Mesenchymal stem cell (in vitro differentiated cells and primary cell): ENCODE data around the gene HOPX.
"Not testable (repeated sequence)": the region's sequence is repeated elsewhere in the genome, so short reads cannot be mapped to it uniquely, and the experiment has no call there.

Source experiments
- DNase-seq: peaks from one replicate; pipeline ENCODE4 v3.0.0-alpha.2; 2013
- H2AFZ ChIP-seq: one replicate; pipeline ENCODE4 v1.6.1; 2013; ENCODE audit warnings: low read depth, mild to moderate bottlenecking, control low read depth, inconsistent platforms, low read length, moderate library complexity
- H2AK5ac ChIP-seq: 2 replicates; pipeline ENCODE4 v1.6.1; 2013; ENCODE audit warnings: low read length, moderate library complexity, mild to moderate bottlenecking, inconsistent platforms; ENCODE audit not compliant: severe bottlenecking
- H2BK120ac ChIP-seq: one replicate; pipeline ENCODE4 v1.6.1; 2013; ENCODE audit warnings: low read depth, mild to moderate bottlenecking, inconsistent platforms, low read length, moderate library complexity
- H2BK12ac ChIP-seq, 2 experiments: one replicate each; pipeline ENCODE4 v1.6.1; 2013; ENCODE audit warnings: inconsistent platforms in 2 of 2, low read length in 2 of 2, mild to moderate bottlenecking in 2 of 2, moderate library complexity in 2 of 2, control low read depth in 1 of 2
- H2BK15ac ChIP-seq: one replicate; pipeline ENCODE4 v1.6.1; 2013; ENCODE audit warnings: mild to moderate bottlenecking, low read depth, inconsistent platforms; ENCODE audit not compliant: poor library complexity, severe bottlenecking
- H2BK5ac ChIP-seq: 2 replicates; pipeline ENCODE4 v1.6.1; 2013; ENCODE audit warnings: low read depth, mild to moderate bottlenecking, low read length, control low read depth, inconsistent platforms; ENCODE audit not compliant: poor library complexity, severe bottlenecking
- H3K14ac ChIP-seq, 2 experiments: one replicate each; pipeline ENCODE4 v1.6.1; 2013; ENCODE audit warnings: inconsistent platforms in 2 of 2, low read length in 2 of 2, control low read depth in 1 of 2, mild to moderate bottlenecking in 1 of 2, moderate library complexity in 1 of 2
- H3K18ac ChIP-seq, 2 experiments: one replicate each; pipeline ENCODE4 v1.6.1; 2013; ENCODE audit warnings: inconsistent platforms in 2 of 2, low read length in 2 of 2, control low read depth in 1 of 2, low read depth in 1 of 2, mild to moderate bottlenecking in 1 of 2
- H3K23ac ChIP-seq, 2 experiments: one replicate each; pipeline ENCODE4 v1.6.1; 2013; ENCODE audit warnings: inconsistent platforms in 2 of 2, low read length in 2 of 2, mild to moderate bottlenecking in 2 of 2, moderate library complexity in 2 of 2, control low read depth in 1 of 2
- H3K27ac ChIP-seq: 2 replicates; pipeline ENCODE4 v1.5.1; 2013; ENCODE audit warnings: mild to moderate bottlenecking, moderate library complexity, low read length, control low read depth, inconsistent platforms; ENCODE audit not compliant: poor library complexity, severe bottlenecking
- H3K27me3 ChIP-seq, 2 experiments: 2 replicates each; pipeline versions ENCODE4 v1.6.1 to v1.7.0; 2013; ENCODE audit warnings: low read length in 2 of 2, mild to moderate bottlenecking in 2 of 2, moderate library complexity in 2 of 2, control low read depth in 1 of 2, inconsistent platforms in 1 of 2; ENCODE audit not compliant: control insufficient read depth in 1 of 2, insufficient read depth in 1 of 2
- H3K36me3 ChIP-seq, 2 experiments: 2 replicates each; pipeline versions ENCODE4 v1.6.1 to v1.7.0; 2013; ENCODE audit warnings: low read length in 2 of 2, control low read depth in 1 of 2, inconsistent platforms in 1 of 2, low read depth in 1 of 2, mild to moderate bottlenecking in 1 of 2; ENCODE audit not compliant: insufficient read depth in 2 of 2, control insufficient read depth in 1 of 2
- H3K4ac ChIP-seq, 2 experiments: one replicate each; pipeline ENCODE4 v1.6.1; 2013; ENCODE audit warnings: inconsistent platforms in 2 of 2, low read length in 2 of 2, mild to moderate bottlenecking in 2 of 2, moderate library complexity in 2 of 2, control low read depth in 1 of 2, low read depth in 1 of 2
- H3K4me1 ChIP-seq: 2 replicates; pipeline ENCODE4 v1.6.1; 2013; ENCODE audit warnings: low read depth, low read length, control low read depth; ENCODE audit not compliant: control insufficient read depth, insufficient read depth
- H3K4me2 ChIP-seq: 2 replicates; pipeline ENCODE4 v1.6.1; 2013; ENCODE audit warnings: low read length, mild to moderate bottlenecking, inconsistent platforms; ENCODE audit not compliant: poor library complexity, severe bottlenecking
- H3K4me3 ChIP-seq, 2 experiments: 2 replicates each; pipeline versions ENCODE4 v1.5.1 to v1.7.0; 2013; ENCODE audit warnings: low read length in 2 of 2, mild to moderate bottlenecking in 2 of 2, control low read depth in 1 of 2, low read depth in 1 of 2; ENCODE audit not compliant: insufficient read depth in 1 of 2
- H3K79me1 ChIP-seq: replicated peaks from 2 replicates; pipeline ENCODE4 v1.6.1; 2013; ENCODE audit warnings: mild to moderate bottlenecking, control low read depth, low read length, inconsistent platforms; ENCODE audit not compliant: poor library complexity, severe bottlenecking
- H3K9ac ChIP-seq: 2 replicates; pipeline ENCODE4 v1.7.0; 2013; ENCODE audit warnings: mild to moderate bottlenecking, low read length, moderate library complexity
- H3K9me3 ChIP-seq: 2 replicates; pipeline ENCODE4 v1.7.0; 2013; ENCODE audit warnings: mild to moderate bottlenecking, low read length; ENCODE audit not compliant: control insufficient read depth
- H4K8ac ChIP-seq: one replicate; pipeline ENCODE4 v1.6.1; 2013; ENCODE audit warnings: inconsistent platforms, mild to moderate bottlenecking, low read length, moderate library complexity
- H4K91ac ChIP-seq: one replicate; pipeline ENCODE4 v1.6.1; 2013; ENCODE audit warnings: mild to moderate bottlenecking, low read length, inconsistent platforms
- WGBS: methylation state at CpG from one replicate; pipeline ENCODE4 v1.1.7; 2013; ENCODE audit warnings: mixed read lengths; 5-methylcytosine and 5-hydroxymethylcytosine counted together

The HOPX gene

GRCh38 chr4:56696056-56696455 is 15.0 kb upstream of the HOPX start:
- Histone ChIP-seq H4K91ac (no peak overlapping the region), H4K8ac (no peak overlapping the region), H3K79me1 (no peaks in the 10 kb centered on the region), H2BK15ac (no peak overlapping the region), H2AFZ (no peak overlapping the region), H2BK120ac (no peak overlapping the region), H3K9me3 (no peaks in the 10 kb centered on the region), H3K23ac (no peak overlapping the region), H3K4me2 (no peak overlapping the region), H3K4me3 (no peak overlapping the region), H3K27ac (no peak overlapping the region), H3K18ac (no peak overlapping the region), H2AK5ac (no peak overlapping the region), H3K36me3 (no peaks in the 10 kb centered on the region), H3K4ac (no peak overlapping the region), H2BK12ac (no peak overlapping the region), H2BK5ac (no peak overlapping the region), H3K4me1 (no peaks in the 10 kb centered on the region), H3K27me3 (peaks cover 0 to 45% of the 10 kb centered on the region in 2 experiments), H3K9ac (no peak overlapping the region), H3K14ac (no peak overlapping the region)
- WGBS, result 92% methylated on average over 5 of the region's 5 CpGs
- no peak for DNase-seq

- H3K9me3 ChIP-seq, H3K4me2 ChIP-seq, H3K14ac ChIP-seq, H3K79me1 ChIP-seq, H3K9ac ChIP-seq, H3K4me3 ChIP-seq, H4K8ac ChIP-seq, H2BK15ac ChIP-seq, H2BK120ac ChIP-seq, H3K4me1 ChIP-seq, H3K36me3 ChIP-seq, DNase-seq, H4K91ac ChIP-seq, H3K18ac ChIP-seq, H2AK5ac ChIP-seq, H2AFZ ChIP-seq, H2BK12ac ChIP-seq, H3K4ac ChIP-seq, H3K23ac ChIP-seq, H3K27ac ChIP-seq, H2BK5ac ChIP-seq: not testable (repeated sequence)
- peaks cover 0 to 60% of the 10 kb centered on the region in 2 experiments for H3K27me3 ChIP-seq
- 94% methylated on average over 14 of the region's 35 CpGs for WGBS
Measured at GRCh38 chr4:56693476-56693875, 12.4 kb upstream of the HOPX start.

- Histone ChIP-seq H3K36me3 (no peaks in the 10 kb centered on the region), H3K27me3 (peaks cover 0 to 60% of the 10 kb centered on the region in 2 experiments), H3K9me3 (no peaks in the 10 kb centered on the region), H3K4ac (no peak overlapping the region), H3K4me2 (no peak overlapping the region), H2BK12ac (no peak overlapping the region), H3K9ac (no peak overlapping the region), H4K91ac (no peak overlapping the region), H3K23ac (no peak overlapping the region), H2BK120ac (no peak overlapping the region), H4K8ac (no peak overlapping the region), H2BK15ac (no peak overlapping the region), H3K4me3 (no peak overlapping the region), H3K4me1 (no peaks in the 10 kb centered on the region), H3K14ac (no peak overlapping the region), H2AK5ac (no peak overlapping the region), H3K27ac (no peak overlapping the region), H2BK5ac (no peak overlapping the region), H3K18ac (no peak overlapping the region), H3K79me1 (no peaks in the 10 kb centered on the region), H2AFZ (no peak overlapping the region)
- WGBS, result 72% methylated on average over 4 of the region's 4 CpGs
- DNase-seq, result peak; percentile 35
Measured at GRCh38 chr4:56692576-56692975, 11.5 kb upstream of the HOPX start.

- no peak overlapping the region for H3K4ac ChIP-seq
Measured at GRCh38 chr4:56691425-56691824, 10.3 kb upstream of the HOPX start.

More at GRCh38 chr4:56691425-56691824, 10.3 kb upstream of the HOPX start:
- H2BK5ac ChIP-seq, result no peak overlapping the region
- no peak overlapping the region for H2AFZ ChIP-seq
- no peak overlapping the region for H4K91ac ChIP-seq
- H3K9ac ChIP-seq, result no peak overlapping the region
- H2BK120ac ChIP-seq, result no peak overlapping the region
- H2BK12ac ChIP-seq, result no peak overlapping the region
- H4K8ac ChIP-seq, result no peak overlapping the region
- no peaks in the 10 kb centered on the region for H3K9me3 ChIP-seq
- no peak for DNase-seq
- H3K27me3 ChIP-seq, result peaks cover 0 to 61% of the 10 kb centered on the region in 2 experiments
- H3K36me3 ChIP-seq, result no peaks in the 10 kb centered on the region
- H3K23ac ChIP-seq, result no peak overlapping the region
- 95% methylated on average over 2 of the region's 3 CpGs for WGBS
- H3K14ac ChIP-seq, result no peak overlapping the region
- H3K4me1 ChIP-seq, result no peaks in the 10 kb centered on the region
- no peak overlapping the region for H3K4me3 ChIP-seq
- H3K79me1 ChIP-seq, result no peaks in the 10 kb centered on the region
- no peak overlapping the region for H3K18ac ChIP-seq
- H3K4me2 ChIP-seq, result no peak overlapping the region
- no peak overlapping the region for H3K27ac ChIP-seq
- H2AK5ac ChIP-seq, result no peak overlapping the region
- no peak overlapping the region for H2BK15ac ChIP-seq
